Pancreas (tissue), 10 donors: Measurements from ENCODE around the gene DSTN. TPM values are rescaled to one million over a fixed set of nuclear protein-coding genes. Genes with fewer than 3 reads are reported as not detected.

Source experiments
- ATAC-seq, 4 donors: fragments of 200-7000 bp; cut with Tn5 transposase; one replicate each; pipeline versions ENCODE4 v1.8.0 to v1.9.1; 2020; ENCODE audit warnings: mild to moderate bottlenecking in 4 of 4, moderate library complexity in 4 of 4
- DNase-seq, 6 donors: peaks; one replicate each; pipeline ENCODE4 v3.0.0-alpha.2; 2020
- FAIRE-seq: peaks from 2 replicates; lab custom pipeline; 2012; peaks lifted over from hg19 to GRCh38; lab: Jason Lieb, UNC
- H3K27ac ChIP-seq, 4 donors: fragments of 200-600 bp; sonication (generic); 1 replicate in 3 of 4; 2 replicates in 1 of 4; pipeline versions ENCODE4 v1.5.0 to v1.8.0; 2020
- H3K27me3 ChIP-seq, 4 donors: fragments of 200-600 bp; one replicate each; pipeline ENCODE4 v1.8.0; 2021
- H3K36me3 ChIP-seq, 3 donors: fragments of 200-600 bp; sonication (generic) in 1 of 3; one replicate each; pipeline versions ENCODE4 v1.5.0 to v1.8.0; 2020 to 2021
- H3K4me1 ChIP-seq, 3 donors: fragments of 200-600 bp; one replicate each; pipeline ENCODE4 v1.8.0; 2021
- H3K4me3 ChIP-seq, 4 donors: fragments of 200-600 bp; sonication (generic) in 2 of 4; one replicate each; pipeline versions ENCODE4 v1.5.0 to v1.8.0; 2020 to 2021
- H3K9me3 ChIP-seq, 4 donors: fragments of 200-600 bp; one replicate each; pipeline ENCODE4 v1.8.0; 2021
- WGBS, 2 donors: extraction: QIAGEN DNeasy Blood & Tissue Kit; methylation state at CpG; one replicate each; pipeline ENCODE4 v1.1.7; 2013; 5-methylcytosine and 5-hydroxymethylcytosine counted together
- intact Hi-C, 3 donors: fragments of 100-400 bp; cut with DNase I; formaldehyde crosslinking; loops; one replicate each; pipeline versions ENCODE4 v1.11.1 to v1.14.2; 2022
- polyA plus RNA-seq, 2 donors: library from polyadenylated mRNA; stranded (reverse); fragments of 200-250 nt; gene quantifications; one replicate each; pipeline ENCODE4 v1.2.3, GENCODE V29; 2013
- total RNA-seq, 6 donors: library from RNA; stranded (reverse); fragmentation: NEBNext Ultra II Directional in 4 of 6; extraction: Animal tissue kit (Norgen Biotek cat#: 25700) in 4 of 6; gene quantifications; one replicate each; pipeline versions ENCODE4 v1.2.1 to v1.2.4, GENCODE V29; 2021 to 2023
- TF ChIP-seq, protein P1 (sequence below), 4 donors: fragments of 200-600 bp; sonication (generic) in 3 of 4; IDR thresholded peaks; one replicate each; pipeline versions ENCODE4 v1.5.0 to v1.8.0; 2021; ENCODE audit warnings: antibody characterized with exemption in 4 of 4
- donor health status: healthy with polysubstance abuse.
- donor health status: DM: no; HTN: no; CAD: no; lungs with moderate emphysema.
- donor health status: DM: no; HTN: no; CAD: no.
- donor health status: control.
- donor health status: control.
- donor health status: Bipolar disorder and iron deficiency.
- donor health status: DM: yes; HTN: yes; CAD: no.
- donor health status: DM: no; HTN: no; CAD: no.
- donor health status: DM: no; HTN: no; CAD: no.
- donor health status: DM: yes; HTN: yes; CAD: no.

The DSTN gene
- total and polyA plus RNA-seq, 8 donors = 138 to 242 (median 182) TPM

DNA sequence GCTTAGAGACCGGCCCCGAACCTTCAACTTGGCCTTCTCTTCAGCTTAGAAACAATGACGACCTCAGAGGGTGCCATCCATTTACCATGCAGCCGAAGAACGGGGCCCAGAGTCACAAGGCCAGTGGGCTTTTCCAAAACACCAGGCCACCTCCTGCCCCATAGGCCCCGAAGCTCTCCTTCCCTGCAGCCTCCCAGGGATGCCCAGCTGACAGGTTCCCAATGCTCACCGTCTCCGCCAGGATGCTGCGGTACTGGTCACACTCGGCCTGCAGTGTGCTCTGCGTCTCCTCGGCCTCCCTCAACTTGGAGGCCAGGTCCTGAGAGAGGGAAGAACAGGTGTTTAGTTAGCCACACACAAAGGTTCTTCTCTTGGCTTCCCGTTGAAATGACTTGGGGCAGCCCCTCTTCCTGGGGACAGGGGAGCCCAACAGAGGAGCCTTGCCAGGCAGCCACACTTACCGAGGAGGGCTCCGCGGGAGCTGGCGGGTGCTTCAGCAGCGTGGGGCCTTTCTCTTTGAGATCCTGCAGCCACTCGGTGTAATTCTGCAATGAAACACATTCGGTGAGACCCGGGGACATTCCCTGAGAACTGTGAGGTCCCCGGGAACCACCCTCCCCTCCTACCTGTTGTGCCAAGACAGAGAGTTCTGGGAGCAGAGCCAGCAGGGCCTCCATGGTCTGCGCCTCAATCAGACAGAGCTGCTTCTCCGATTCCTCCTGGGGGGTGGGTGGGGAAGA is 51.5 kb downstream of the DSTN start:
- Histone ChIP-seq H3K4me1 (peaks cover 0 to 5% (median 0%) of the 10 kb centered on the region in 3 donors), H3K27me3 (no peaks in the 10 kb centered on the region), H3K36me3 (peaks cover 13 to 99% (median 88%) of the 10 kb centered on the region in 3 donors), H3K4me3 (no peak overlapping the region), H3K9me3 (no peaks in the 10 kb centered on the region), H3K27ac (no peak overlapping the region)
- intact Hi-C loops = no loop called here
- FAIRE-seq = no peak
- WGBS, 2 donors = 65 to 68% methylated on average over 24 of the region's 24 CpGs
- no peak for ATAC-seq
- peak in 4 of 6 donors; percentile 16 to 59 (median 30) for DNase-seq
- TF ChIP-seq, protein P1, sequence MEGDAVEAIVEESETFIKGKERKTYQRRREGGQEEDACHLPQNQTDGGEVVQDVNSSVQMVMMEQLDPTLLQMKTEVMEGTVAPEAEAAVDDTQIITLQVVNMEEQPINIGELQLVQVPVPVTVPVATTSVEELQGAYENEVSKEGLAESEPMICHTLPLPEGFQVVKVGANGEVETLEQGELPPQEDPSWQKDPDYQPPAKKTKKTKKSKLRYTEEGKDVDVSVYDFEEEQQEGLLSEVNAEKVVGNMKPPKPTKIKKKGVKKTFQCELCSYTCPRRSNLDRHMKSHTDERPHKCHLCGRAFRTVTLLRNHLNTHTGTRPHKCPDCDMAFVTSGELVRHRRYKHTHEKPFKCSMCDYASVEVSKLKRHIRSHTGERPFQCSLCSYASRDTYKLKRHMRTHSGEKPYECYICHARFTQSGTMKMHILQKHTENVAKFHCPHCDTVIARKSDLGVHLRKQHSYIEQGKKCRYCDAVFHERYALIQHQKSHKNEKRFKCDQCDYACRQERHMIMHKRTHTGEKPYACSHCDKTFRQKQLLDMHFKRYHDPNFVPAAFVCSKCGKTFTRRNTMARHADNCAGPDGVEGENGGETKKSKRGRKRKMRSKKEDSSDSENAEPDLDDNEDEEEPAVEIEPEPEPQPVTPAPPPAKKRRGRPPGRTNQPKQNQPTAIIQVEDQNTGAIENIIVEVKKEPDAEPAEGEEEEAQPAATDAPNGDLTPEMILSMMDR (IDR thresholded peaks at IDR 0.05) = no peak

DNA sequence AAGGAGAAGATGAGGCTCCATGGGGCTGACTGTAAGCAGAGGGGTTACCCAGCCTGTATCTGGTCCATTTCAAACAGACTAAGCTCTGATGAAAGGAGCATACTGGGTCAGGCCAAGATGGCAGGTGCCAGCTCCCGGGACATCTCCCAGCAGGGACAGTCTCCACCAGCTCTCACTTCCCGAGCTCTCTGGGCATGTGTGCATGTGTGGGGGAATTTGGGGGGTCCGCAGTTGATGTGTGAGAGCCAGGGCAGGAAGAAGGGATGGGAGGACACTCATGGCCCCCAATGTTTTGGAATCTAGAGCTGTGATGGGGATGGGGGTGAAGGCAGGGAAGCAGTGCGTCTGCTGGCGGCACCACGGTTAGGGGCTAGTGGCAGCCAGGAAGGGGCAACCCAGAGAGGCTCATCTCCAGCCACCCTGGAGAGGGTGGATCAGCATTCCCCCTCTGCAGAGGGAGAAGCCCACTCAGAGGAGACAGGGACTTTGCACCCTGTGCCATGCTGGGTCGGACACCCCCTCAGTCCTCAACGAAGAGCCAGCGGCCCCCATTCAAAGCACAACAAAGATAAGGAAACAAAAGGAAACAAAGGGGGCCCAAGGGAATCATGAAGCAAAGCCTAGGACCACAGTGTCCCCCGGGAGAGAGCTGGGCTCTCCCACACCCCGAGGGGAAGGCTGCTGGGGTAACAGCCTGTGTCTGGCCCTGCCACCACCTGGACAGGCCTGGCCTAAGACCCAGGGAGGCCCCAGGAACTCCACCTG is 52.4 kb downstream of the DSTN start:
- WGBS, 2 donors = 80 to 83% methylated on average over 11 of the region's 11 CpGs
- H3K9me3 ChIP-seq = no peaks in the 10 kb centered on the region
- no peak overlapping the region for H3K4me3 ChIP-seq
- no peak for ATAC-seq
- DNase-seq = peak in 3 of 6 donors; percentile 10 to 52 (median 11)
- peaks cover 9 to 100% (median 88%) of the 10 kb centered on the region in 3 donors for H3K36me3 ChIP-seq
- no peaks in the 10 kb centered on the region for H3K27me3 ChIP-seq
- peaks cover 0 to 10% (median 3%) of the 10 kb centered on the region in 3 donors for H3K4me1 ChIP-seq
- intact Hi-C loops = no loop called here
- no peak for FAIRE-seq
- no peak overlapping the region for H3K27ac ChIP-seq
- TF ChIP-seq, protein P1 (IDR thresholded peaks at IDR 0.05) = no peak

DNA sequence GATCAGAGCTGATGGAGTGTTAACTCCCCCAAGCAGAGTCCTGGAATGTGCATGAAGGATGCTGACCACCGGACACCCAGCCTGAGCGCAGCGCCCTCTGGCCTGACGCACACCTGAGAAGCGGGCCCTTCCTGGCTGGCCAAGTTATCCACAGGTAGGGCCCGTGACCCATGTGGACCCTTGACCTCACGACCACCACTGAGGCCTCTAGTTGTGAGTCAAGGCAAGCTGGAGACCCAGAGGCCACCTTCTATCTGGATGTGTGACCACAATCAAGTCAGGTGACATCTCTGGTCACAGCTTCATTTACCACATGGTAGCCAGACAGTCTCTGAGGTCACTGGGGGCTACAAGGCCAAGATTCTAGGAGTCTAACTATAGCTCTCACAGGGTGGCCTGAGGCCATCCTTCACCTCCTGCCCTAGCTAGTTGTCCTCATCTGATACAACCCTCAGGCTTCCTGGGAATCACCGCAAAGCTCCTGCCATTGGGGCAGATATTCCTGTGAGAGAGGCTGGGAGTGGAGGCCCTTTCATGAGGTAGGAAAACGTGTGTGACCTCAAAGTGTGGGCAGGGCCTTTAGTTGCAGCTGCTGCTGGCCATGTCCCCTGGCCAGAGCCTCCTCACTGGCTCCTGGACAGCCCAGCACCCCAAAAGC is 53.1 kb downstream of the DSTN start:
- Histone ChIP-seq H3K27me3 (no peaks in the 10 kb centered on the region), H3K27ac (no peak overlapping the region), H3K36me3 (peaks cover 9 to 100% (median 88%) of the 10 kb centered on the region in 3 donors), H3K4me1 (peaks cover 0 to 10% (median 3%) of the 10 kb centered on the region in 3 donors), H3K4me3 (no peak overlapping the region), H3K9me3 (no peaks in the 10 kb centered on the region)
- TF ChIP-seq, protein P1 (IDR thresholded peaks at IDR 0.05) = no peak
- ATAC-seq (no peak), DNase-seq (peak in 3 of 6 donors; percentile 13 to 57 (median 20)), FAIRE-seq (no peak)
- WGBS, 2 donors = 79 to 83% methylated on average over 9 of the region's 9 CpGs
- intact Hi-C loops = no loop called here

DNA sequence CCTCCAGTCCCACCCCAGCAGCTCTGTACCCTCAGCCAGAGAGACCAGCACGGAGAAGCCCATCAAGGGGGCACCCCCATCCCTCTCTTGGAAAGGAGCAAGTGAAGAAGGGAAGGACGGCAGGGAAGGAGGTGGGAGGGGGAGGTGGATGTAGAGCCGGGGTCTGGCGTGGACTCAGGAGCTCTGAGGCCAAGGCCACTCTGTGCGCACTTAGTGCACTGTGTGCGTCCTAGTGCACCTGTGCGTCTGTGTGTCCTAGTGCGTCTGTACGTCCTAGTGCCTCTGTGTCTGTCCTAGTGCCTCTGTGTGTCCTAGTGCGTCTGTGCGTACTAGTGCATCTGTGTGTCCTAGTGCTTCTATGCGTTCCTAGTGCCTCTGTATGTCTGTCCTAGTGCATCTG is 54.2 kb downstream of the DSTN start:
- H3K9me3 ChIP-seq = no peaks in the 10 kb centered on the region
- no peak overlapping the region for H3K27ac ChIP-seq
- FAIRE-seq (no peak), DNase-seq (peak in 2 of 6 donors; percentile 17 to 45), ATAC-seq (no peak)
- H3K4me1 ChIP-seq = peaks cover 0 to 8% (median 3%) of the 10 kb centered on the region in 3 donors
- no peak overlapping the region for H3K4me3 ChIP-seq
- H3K36me3 ChIP-seq = peaks cover 9 to 98% (median 84%) of the 10 kb centered on the region in 3 donors
- intact Hi-C loops = no loop called here
- TF ChIP-seq, protein P1 (IDR thresholded peaks at IDR 0.05) = no peak
- H3K27me3 ChIP-seq = no peaks in the 10 kb centered on the region
- WGBS, 2 donors = 57 to 66% methylated on average over 12 of the region's 12 CpGs
